CD4-positive, alpha-beta memory T cell (primary cell): ENCODE data around the gene NEURL3. TPM values are rescaled to one million over a fixed set of nuclear protein-coding genes. Genes with fewer than 3 reads are reported as not detected.
A peak's percentile ranks its signal among the peaks of the same experiment; 100 is the strongest.

ENCODE experiments used
- CTCF ChIA-PET: fragments of 350-600 bp; sonication (Branson Sonifier 250); formaldehyde crosslinking; loops from one replicate; lab custom pipeline; 2021; ENCODE audit warnings: inconsistent platforms; ENCODE audit not compliant: partially characterized antibody; lab: Charles Lee
- POLR2A ChIA-PET: fragments of 350-600 bp; sonication (Branson Sonifier 250); formaldehyde crosslinking; loops from one replicate; lab custom pipeline; 2021; ENCODE audit not compliant: partially characterized antibody; lab: Charles Lee
- DNase-seq, 5 donors: peaks; one replicate each; pipeline versions ENCODE4 v3.0.0 to v3.0.0-alpha.2; 2020 to 2022; ENCODE audit warnings: mixed read lengths in 1 of 5
- H3K27ac ChIP-seq: one replicate; pipeline ENCODE4 v1.7.0; 2013; ENCODE audit warnings: low read depth, low read length
- H3K27me3 ChIP-seq: 2 replicates; pipeline ENCODE4 v1.7.0; 2013; ENCODE audit warnings: mild to moderate bottlenecking, low read length, moderate library complexity; ENCODE audit not compliant: insufficient read depth
- H3K36me3 ChIP-seq: 2 replicates; pipeline ENCODE4 v1.7.0; 2013; ENCODE audit warnings: mild to moderate bottlenecking, low read length, moderate library complexity; ENCODE audit not compliant: insufficient read depth
- H3K4me1 ChIP-seq: 2 replicates; pipeline ENCODE4 v1.7.0; 2013; ENCODE audit warnings: mild to moderate bottlenecking, low read length, moderate library complexity; ENCODE audit not compliant: insufficient read depth
- H3K4me3 ChIP-seq, 2 donors: one replicate each; pipeline ENCODE4 v1.7.0; 2013; ENCODE audit warnings: low read length in 2 of 2, mild to moderate bottlenecking in 1 of 2
- H3K9me3 ChIP-seq, 2 donors: one replicate each; pipeline ENCODE4 v1.7.0; 2013; ENCODE audit warnings: low read length in 2 of 2, control low read depth in 1 of 2; ENCODE audit not compliant: control insufficient read depth in 1 of 2
- H3K27ac Mint-ChIP-seq, 7 donors: one replicate each; pipeline ENCODE4 v1.8.0; 2020 to 2021; ENCODE audit warnings: mixed read lengths in 7 of 7, mild to moderate bottlenecking in 6 of 7, inconsistent platforms in 3 of 7, moderate library complexity in 3 of 7
- H3K27me3 Mint-ChIP-seq, 2 donors: one replicate each; pipeline ENCODE4 v1.8.0; 2020 to 2021; ENCODE audit warnings: mixed read lengths in 2 of 2
- H3K36me3 Mint-ChIP-seq, 2 donors: one replicate each; pipeline ENCODE4 v1.8.0; 2020 to 2021; ENCODE audit warnings: mixed read lengths in 2 of 2, inconsistent platforms in 1 of 2, mild to moderate bottlenecking in 1 of 2
- H3K4me1 Mint-ChIP-seq, 4 donors: one replicate each; pipeline ENCODE4 v1.8.0; 2020 to 2021; ENCODE audit warnings: mixed read lengths in 4 of 4, mild to moderate bottlenecking in 1 of 4
- H3K4me3 Mint-ChIP-seq, 8 donors: one replicate each; pipeline ENCODE4 v1.8.0; 2020 to 2021; ENCODE audit warnings: mixed read lengths in 8 of 8, mild to moderate bottlenecking in 7 of 8, moderate library complexity in 6 of 8, inconsistent platforms in 3 of 8
- H3K9me3 Mint-ChIP-seq, 8 donors: one replicate each; pipeline ENCODE4 v1.8.0; 2020 to 2021; ENCODE audit warnings: mixed read lengths in 8 of 8, mild to moderate bottlenecking in 5 of 8, inconsistent platforms in 3 of 8, moderate library complexity in 1 of 8
- intact Hi-C: fragments of 100-400 bp; cut with micrococcal nuclease; formaldehyde crosslinking; loops from one replicate; pipeline ENCODE4 v1.15.1; 2023
- polyA plus RNA-seq, 2 donors: library from polyadenylated mRNA; unstranded; fragments of 300-500 nt; fragmentation: Illumina TruSeq; gene quantifications; one replicate each; pipeline ENCODE4 v1.2.3, GENCODE V29; 2021
- total RNA-seq, 2 experiments: library from RNA; stranded (reverse); gene quantifications; one replicate each; pipeline ENCODE4 v1.2.3, GENCODE V29; 2021

The NEURL3 gene
- total and polyA plus RNA-seq, 4 experiments from 2014 or later, result 0.22 TPM; not detected in 3

DNA sequence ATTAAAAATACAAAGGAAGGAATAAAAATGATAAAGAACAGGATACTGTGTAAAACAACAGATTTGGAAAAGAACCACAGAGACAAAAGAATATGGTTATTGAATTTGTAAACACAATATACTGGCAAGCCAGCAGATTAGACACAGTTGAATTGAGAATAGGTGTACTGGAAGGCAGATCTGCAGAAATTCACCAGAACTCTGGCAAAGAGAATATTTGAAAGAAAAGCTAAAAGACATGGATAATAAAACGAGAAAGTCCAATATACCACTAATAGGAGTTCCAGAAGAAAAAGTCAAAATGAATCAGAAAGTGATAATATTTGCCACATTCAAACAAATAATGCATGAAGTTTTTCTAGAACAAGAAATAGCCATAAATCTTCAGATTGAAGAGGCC is 11.9 kb upstream of the NEURL3 start:
- Mint-ChIP-seq H3K4me3 (no peak overlapping the region), H3K9me3 (peaks cover 0 to 11% (median 5%) of the 10 kb centered on the region in 8 donors), H3K4me1 (peaks cover 0 to 1% (median 0%) of the 10 kb centered on the region in 4 donors), H3K27me3 (peaks cover 0 to 1% of the 10 kb centered on the region in 2 donors), H3K27ac (no peak overlapping the region), H3K36me3 (no peaks in the 10 kb centered on the region)
- intact Hi-C loops, result no loop called here
- Histone ChIP-seq H3K27me3 (no peaks in the 10 kb centered on the region), H3K4me3 (no peak overlapping the region), H3K9me3 (no peaks in the 10 kb centered on the region), H3K36me3 (no peaks in the 10 kb centered on the region), H3K27ac (no peak overlapping the region), H3K4me1 (no peaks in the 10 kb centered on the region)
- POLR2A ChIA-PET, result interaction anchor here (0.6 kb wide), 1 partner anchor 1453 kb away, joined by 3 read pairs; no protein-coding TSS in a partner anchor
- no peak for DNase-seq
- CTCF ChIA-PET, result interaction anchor here (1.1 kb wide), 1 partner anchor 37 kb away, joined by 3 read pairs; no protein-coding TSS in a partner anchor

DNA sequence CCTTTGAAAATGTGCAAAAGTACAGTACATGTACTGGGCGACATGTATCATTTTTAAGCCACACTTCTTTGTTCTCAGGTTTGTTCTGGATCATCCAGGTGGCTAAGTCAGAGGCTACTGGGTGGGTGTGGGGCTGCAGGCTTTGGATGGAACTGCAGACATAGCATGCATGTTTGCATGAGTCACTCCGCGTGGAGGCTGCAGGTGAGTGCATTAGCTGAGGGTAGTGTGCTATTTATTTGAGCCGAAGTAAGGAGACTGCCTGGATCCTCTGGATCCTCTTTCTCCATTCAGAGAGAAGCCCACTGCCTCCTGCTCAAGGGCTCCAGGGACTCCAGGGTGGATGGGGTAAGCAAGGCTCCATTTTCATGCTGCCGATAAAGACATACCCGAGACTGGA is 9.4 kb upstream of the NEURL3 start:
- peak overlapping the region in 1 of 7 donors; percentile 17 for H3K27ac Mint-ChIP-seq
- intact Hi-C loops, result no loop called here
- no peak overlapping the region for H3K4me3 Mint-ChIP-seq
- no peak overlapping the region for H3K27ac ChIP-seq
- H3K27me3 Mint-ChIP-seq, result peaks cover 0 to 8% of the 10 kb centered on the region in 2 donors
- ChIA-PET CTCF (no interaction called here), POLR2A (interaction anchor here (1.2 kb wide), 1 partner anchor 17 kb away, joined by 3 read pairs; no protein-coding TSS in a partner anchor)
- no peak for DNase-seq
- no peaks in the 10 kb centered on the region for H3K36me3 ChIP-seq
- no peaks in the 10 kb centered on the region for H3K4me1 ChIP-seq
- H3K9me3 ChIP-seq, result no peaks in the 10 kb centered on the region
- H3K4me1 Mint-ChIP-seq, result peaks cover 0 to under 1% (median 0%) of the 10 kb centered on the region in 4 donors
- H3K9me3 Mint-ChIP-seq, result peaks cover 0 to 11% (median 5%) of the 10 kb centered on the region in 8 donors
- no peaks in the 10 kb centered on the region for H3K27me3 ChIP-seq
- no peak overlapping the region for H3K4me3 ChIP-seq
- H3K36me3 Mint-ChIP-seq, result no peaks in the 10 kb centered on the region

DNA sequence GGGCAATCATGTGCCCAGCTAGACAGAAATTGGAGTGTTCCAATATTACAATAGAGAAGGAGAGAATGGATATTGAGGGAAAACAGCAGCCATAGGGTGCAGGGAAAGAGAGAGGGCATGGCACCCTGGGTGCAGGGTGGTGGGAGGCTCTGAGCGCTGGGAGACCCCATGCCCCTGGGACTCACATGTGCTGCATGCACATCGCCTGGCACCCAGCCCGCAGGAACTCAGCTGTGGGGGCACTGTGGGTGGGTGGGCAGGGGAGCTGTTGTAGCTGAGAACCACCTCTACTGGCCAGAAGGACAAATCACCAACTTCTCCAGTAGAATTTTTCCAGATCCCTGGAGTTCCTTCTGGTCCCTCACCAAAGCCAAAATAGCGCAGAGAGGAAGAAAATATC is 7.2 kb upstream of the NEURL3 start:
- H3K4me1 Mint-ChIP-seq, result peaks cover 4 to 20% (median 12%) of the 10 kb centered on the region in 4 donors

DNA sequence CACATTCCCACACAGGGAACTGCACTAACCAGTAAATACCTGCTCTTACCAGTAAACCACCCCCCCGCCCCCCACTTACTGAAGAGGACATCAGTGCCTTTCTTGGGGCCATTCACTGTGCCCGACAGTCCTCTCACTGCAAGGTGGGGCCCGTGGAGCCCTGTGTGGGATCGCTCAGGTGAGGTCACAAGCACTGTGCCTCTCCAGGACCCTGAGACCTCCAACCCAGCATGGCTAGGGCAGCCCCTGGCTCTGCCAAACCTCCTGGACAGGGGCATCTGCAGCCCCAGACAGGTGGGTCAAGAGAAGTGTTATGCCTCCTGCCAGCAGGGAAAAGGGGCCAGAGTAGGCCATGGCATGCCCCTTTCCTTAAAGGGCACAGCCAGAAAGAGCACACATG is 6.7 kb upstream of the NEURL3 start:
- Mint-ChIP-seq H3K27ac (no peak overlapping the region), H3K9me3 (peaks cover 0 to 4% (median 2%) of the 10 kb centered on the region in 8 donors), H3K4me3 (no peak overlapping the region), H3K27me3 (peaks cover 1 to 14% of the 10 kb centered on the region in 2 donors), H3K36me3 (no peaks in the 10 kb centered on the region), H3K4me1 (peaks cover 4 to 23% (median 13%) of the 10 kb centered on the region in 4 donors)
- H3K4me3 ChIP-seq, result no peak overlapping the region
- POLR2A ChIA-PET, result interaction anchor here (1.6 to 5.6 kb wide), 2 partner anchors 25 to 105 kb away, joined by 7 to 32 read pairs; partner anchors contain the start of gene ARID5A
- CTCF ChIA-PET, result interaction anchor here (1.0 to 9.6 kb wide), 6 partner anchors 16 to 338 kb away, joined by 3 to 97 read pairs (median 3); no protein-coding TSS in a partner anchor
- no peaks in the 10 kb centered on the region for H3K27me3 ChIP-seq
- intact Hi-C loops, result no loop called here
- DNase-seq, result no peak
- H3K36me3 ChIP-seq, result no peaks in the 10 kb centered on the region
- no peaks in the 10 kb centered on the region for H3K9me3 ChIP-seq
- peaks cover 10% of the 10 kb centered on the region for H3K4me1 ChIP-seq
- H3K27ac ChIP-seq, result no peak overlapping the region

More for the DNA sequence above, 7.2 kb upstream of the NEURL3 start:
- DNase-seq, result no peak
- ChIA-PET POLR2A (interaction anchor here (1.6 to 5.6 kb wide), 2 partner anchors 25 to 106 kb away, joined by 7 to 32 read pairs; partner anchors contain the start of gene ARID5A), CTCF (interaction anchor here (0.7 to 9.6 kb wide), 4 partner anchors 10 to 105 kb away, joined by 3 to 97 read pairs (median 4); no protein-coding TSS in a partner anchor)
- Mint-ChIP-seq H3K36me3 (no peaks in the 10 kb centered on the region), H3K9me3 (peaks cover 0 to 9% (median 5%) of the 10 kb centered on the region in 8 donors), H3K27ac (no peak overlapping the region), H3K27me3 (peaks cover 1 to 14% of the 10 kb centered on the region in 2 donors), H3K4me3 (no peak overlapping the region)
- Histone ChIP-seq H3K36me3 (no peaks in the 10 kb centered on the region), H3K27me3 (no peaks in the 10 kb centered on the region), H3K27ac (no peak overlapping the region), H3K4me1 (peaks cover 10% of the 10 kb centered on the region), H3K4me3 (no peak overlapping the region), H3K9me3 (no peaks in the 10 kb centered on the region)
- intact Hi-C loops, result no loop called here

DNA sequence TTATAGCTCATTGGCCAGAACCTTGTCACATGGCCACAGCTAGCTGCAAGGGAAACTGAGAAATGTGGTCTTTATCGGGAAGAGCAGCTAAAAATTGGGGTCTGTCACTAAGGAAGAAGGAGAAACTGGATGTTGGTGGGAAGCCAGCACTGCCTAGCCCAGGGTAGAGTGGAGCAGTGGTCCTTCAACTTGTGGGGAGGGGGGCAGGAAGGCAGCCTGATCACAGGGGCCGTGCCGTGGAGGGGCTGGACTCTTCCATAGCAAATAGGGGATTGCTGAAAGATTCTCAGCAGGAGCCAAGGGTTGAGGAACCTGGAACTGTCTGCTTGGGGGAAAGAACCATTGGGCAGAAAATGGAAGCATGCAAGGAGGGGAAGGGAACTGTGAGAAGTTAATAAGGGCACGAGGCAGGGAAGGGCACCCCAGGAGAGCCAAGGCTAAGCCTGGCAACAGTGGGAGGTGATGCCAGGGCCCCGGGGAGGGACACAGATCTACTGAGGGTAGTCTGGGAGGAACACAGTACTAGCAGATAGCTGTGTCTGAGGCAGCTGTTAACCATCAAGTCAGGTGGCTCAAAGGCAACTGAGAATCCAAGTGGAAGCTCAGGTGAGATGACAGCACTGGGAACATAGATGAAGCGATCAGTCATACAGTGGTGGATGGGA is 5.9 kb upstream of the NEURL3 start:
- peaks cover 10% of the 10 kb centered on the region for H3K4me1 ChIP-seq
- H3K4me3 ChIP-seq, result no peak overlapping the region
- CTCF ChIA-PET, result interaction anchor here (0.8 to 9.6 kb wide), 13 partner anchors 16 to 337 kb away, joined by 3 to 97 read pairs (median 4); no protein-coding TSS in a partner anchor
- Mint-ChIP-seq H3K27me3 (peaks cover 1 to 14% of the 10 kb centered on the region in 2 donors), H3K9me3 (peaks cover 0 to 3% (median 0%) of the 10 kb centered on the region in 8 donors), H3K36me3 (no peaks in the 10 kb centered on the region), H3K27ac (peak overlapping the region in 1 of 7 donors; percentile 64), H3K4me1 (peaks cover 4 to 23% (median 13%) of the 10 kb centered on the region in 4 donors), H3K4me3 (no peak overlapping the region)
- no peaks in the 10 kb centered on the region for H3K9me3 ChIP-seq
- intact Hi-C loops, result no loop called here
- H3K27ac ChIP-seq, result no peak overlapping the region
- no peaks in the 10 kb centered on the region for H3K27me3 ChIP-seq
- POLR2A ChIA-PET, result interaction anchor here (1.0 to 5.6 kb wide), 3 partner anchors 27 to 105 kb away, joined by 3 to 32 read pairs (median 3); no protein-coding TSS in a partner anchor
- H3K36me3 ChIP-seq, result no peaks in the 10 kb centered on the region
- DNase-seq, result no peak

DNA sequence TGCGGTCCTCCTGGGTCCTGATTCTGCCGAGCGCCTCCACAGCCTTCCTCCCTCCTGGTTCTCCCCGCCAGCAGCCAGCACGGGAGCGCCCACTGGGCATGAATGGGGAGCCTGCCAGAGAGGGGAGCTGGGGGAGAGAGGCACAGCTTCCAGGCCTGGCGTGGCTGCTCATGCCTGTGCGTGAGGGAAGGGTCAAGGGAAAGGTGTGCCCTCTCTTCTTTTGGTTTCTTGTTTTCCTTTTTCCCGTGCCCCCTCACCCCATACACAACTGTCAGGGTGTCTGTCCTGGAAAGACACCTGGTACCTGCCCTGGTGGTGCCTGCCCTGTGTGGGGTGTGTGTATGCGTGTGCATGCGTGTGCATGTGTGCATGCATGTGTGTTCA is 4.7 kb upstream of the NEURL3 start:
- no peak for DNase-seq
- no peaks in the 10 kb centered on the region for H3K36me3 ChIP-seq
- no peak overlapping the region for H3K4me3 Mint-ChIP-seq
- no peak overlapping the region for H3K27ac ChIP-seq
- intact Hi-C loops, result loop anchor here (2.0 to 10.0 kb wide), 2 partner anchors 245 to 365 kb away; partner anchors contain the start of genes CIAO1, DUSP2 and TMEM127
- peaks cover 10% of the 10 kb centered on the region for H3K4me1 ChIP-seq
- no peaks in the 10 kb centered on the region for H3K27me3 ChIP-seq
- no peaks in the 10 kb centered on the region for H3K9me3 ChIP-seq
- ChIA-PET CTCF (interaction anchor here (0.6 to 9.6 kb wide), 16 partner anchors 17 to 335 kb away, joined by 3 to 97 read pairs (median 4); no protein-coding TSS in a partner anchor), POLR2A (interaction anchor here (5.6 kb wide), 1 partner anchor 103 kb away, joined by 32 read pairs; no protein-coding TSS in a partner anchor)
- no peaks in the 10 kb centered on the region for H3K9me3 Mint-ChIP-seq
- H3K4me1 Mint-ChIP-seq, result peaks cover 4 to 23% (median 13%) of the 10 kb centered on the region in 4 donors
- no peak overlapping the region for H3K4me3 ChIP-seq
- peak overlapping the region in 2 of 7 donors; percentile 44 to 75 for H3K27ac Mint-ChIP-seq
- H3K36me3 Mint-ChIP-seq, result no peaks in the 10 kb centered on the region
- peaks cover 1 to 12% of the 10 kb centered on the region in 2 donors for H3K27me3 Mint-ChIP-seq
